ENCODE data around the gene NTSR1.

GRCh38 chr20:62785393-62785792 lies 76.8 kb downstream of the NTSR1 start:
- TF ChIP-seq EHMT2 (IDR thresholded peaks at IDR 0.05; ENCODE audit: borderline replicate concordance, low read depth, low read length) (no peak), RXRB (CRISPR knock-in tag; IDR thresholded peaks at IDR 0.05; ENCODE audit: borderline replicate concordance) (no peak), THAP8 (CRISPR knock-in tag; IDR thresholded peaks at IDR 0.05; ENCODE audit: borderline replicate concordance) (no peak), IRF1 (CRISPR knock-in tag; IDR thresholded peaks at IDR 0.05; ENCODE audit: low read depth) (no peak)
